ENCODE results near the gene CYP2S1. TPM values are rescaled to one million over a fixed set of nuclear protein-coding genes. Genes with fewer than 3 reads are reported as not detected.

Gene CYP2S1
- total RNA-seq, 2 donors from 2014 or later: 8.6 to 26.7 TPM

DNA sequence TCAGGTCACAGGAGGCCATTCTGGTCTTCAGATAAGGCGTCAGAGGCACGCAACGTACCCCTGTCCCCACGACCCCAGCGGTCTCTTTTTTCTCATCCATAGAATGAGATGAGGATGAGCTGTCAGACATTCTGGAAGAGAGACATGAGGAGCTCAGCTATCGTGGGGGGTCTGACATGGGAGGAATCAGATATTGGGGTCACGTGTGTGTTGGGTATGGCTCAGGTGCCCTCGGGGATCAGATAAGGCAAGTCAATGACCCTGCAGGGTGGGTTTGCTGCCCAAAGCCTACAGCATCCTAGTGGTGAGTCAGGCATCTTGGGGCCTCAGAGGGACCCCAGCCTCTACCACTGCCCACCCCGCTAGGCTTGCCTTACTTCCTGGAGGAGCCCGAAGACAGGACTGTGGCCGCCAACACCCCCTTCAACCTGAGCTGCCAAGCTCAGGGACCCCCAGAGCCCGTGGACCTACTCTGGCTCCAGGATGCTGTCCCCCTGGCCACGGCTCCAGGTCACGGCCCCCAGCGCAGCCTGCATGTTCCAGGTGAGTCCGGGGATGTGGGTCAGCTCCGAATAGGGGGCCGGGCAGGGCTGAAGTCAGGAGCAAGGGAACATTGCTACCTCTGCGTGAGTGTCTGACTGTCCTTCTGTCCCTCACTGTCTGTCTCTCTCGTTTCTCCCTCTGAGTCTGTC lies 28.6 kb downstream of the CYP2S1 start:
- no peak overlapping the region for H3K9ac ChIP-seq (ENCODE audit: extremely low read depth, low read length, poor library complexity, severe bottlenecking)
- H3K27ac Mint-ChIP-seq: peak overlapping the region; percentile 21

GRCh38 chr19:41222240-41222639 lies 29.2 kb downstream of the CYP2S1 start:
- H3K36me3 Mint-ChIP-seq (ENCODE audit: low read depth): peaks cover 7% of the 10 kb centered on the region
- TF ChIP-seq CTCF (conservative IDR thresholded peaks at IDR 0.05): no peak
- no peak overlapping the region for H3K27ac ChIP-seq (ENCODE audit: low read depth, low read length)
- no peaks in the 10 kb centered on the region for H3K36me3 ChIP-seq (ENCODE audit: control insufficient read depth, insufficient read depth, low read length)
- H3K9ac ChIP-seq (ENCODE audit: extremely low read depth, low read length, poor library complexity, severe bottlenecking): no peak overlapping the region
- peaks cover 29% of the 10 kb centered on the region for H3K27me3 Mint-ChIP-seq (ENCODE audit: insufficient read depth)
- H3K9me3 ChIP-seq (ENCODE audit: control insufficient read depth, low read length): no peaks in the 10 kb centered on the region
- H3K4me1 Mint-ChIP-seq: peaks cover 24% of the 10 kb centered on the region
- no peaks in the 10 kb centered on the region for H3K9me3 Mint-ChIP-seq
- H3K4me3 Mint-ChIP-seq: no peak overlapping the region
- DNase-seq: no peak
- H3K27me3 ChIP-seq (ENCODE audit: control insufficient read depth, insufficient read depth, low read length, poor library complexity, severe bottlenecking): no peaks in the 10 kb centered on the region
- no peaks in the 10 kb centered on the region for H3K4me1 ChIP-seq (ENCODE audit: control insufficient read depth, insufficient read depth, low read length)
- H3K27ac Mint-ChIP-seq: peak overlapping the region; percentile 21
- no peak overlapping the region for H3K4me3 ChIP-seq (ENCODE audit: low read length)
- WGBS, 2 experiments (ENCODE audit: insufficient coverage in 1 of 2, insufficient read length in 1 of 2): 79 to 95% methylated on average over 6 to 9 of the region's 10 CpGs

More for the DNA sequence above, 28.6 kb downstream of the CYP2S1 start:
- TF ChIP-seq CTCF (conservative IDR thresholded peaks at IDR 0.05): no peak
- Histone ChIP-seq H3K4me1 (ENCODE audit: control insufficient read depth, insufficient read depth, low read length) (no peaks in the 10 kb centered on the region), H3K27ac (ENCODE audit: low read depth, low read length) (no peak overlapping the region), H3K27me3 (ENCODE audit: control insufficient read depth, insufficient read depth, low read length, poor library complexity, severe bottlenecking) (no peaks in the 10 kb centered on the region), H3K9me3 (ENCODE audit: control insufficient read depth, low read length) (no peaks in the 10 kb centered on the region), H3K36me3 (ENCODE audit: control insufficient read depth, insufficient read depth, low read length) (no peaks in the 10 kb centered on the region), H3K4me3 (ENCODE audit: low read length) (no peak overlapping the region)
- Mint-ChIP-seq H3K36me3 (ENCODE audit: low read depth) (peaks cover 7% of the 10 kb centered on the region), H3K4me3 (no peak overlapping the region), H3K4me1 (peaks cover 24% of the 10 kb centered on the region), H3K9me3 (no peaks in the 10 kb centered on the region), H3K27me3 (ENCODE audit: insufficient read depth) (peaks cover 27% of the 10 kb centered on the region)
- no peak for DNase-seq
- 94 to 96% methylated on average over 20 of the region's 20 CpGs for WGBS, 2 experiments (ENCODE audit: insufficient coverage in 1 of 2, insufficient read length in 1 of 2)

GRCh38 chr19:41223431-41224234 lies 30.6 kb downstream of the CYP2S1 start:
- 80% methylated on average over 8 of the region's 8 CpGs; no CpG with 5 or more reads in 1 of the 2 experiments for WGBS, 2 experiments (ENCODE audit: insufficient coverage in 1 of 2, insufficient read length in 1 of 2)
- Histone ChIP-seq H3K27ac (ENCODE audit: low read depth, low read length) (peak overlapping the region; percentile 21), H3K27me3 (ENCODE audit: control insufficient read depth, insufficient read depth, low read length, poor library complexity, severe bottlenecking) (no peaks in the 10 kb centered on the region), H3K4me1 (ENCODE audit: control insufficient read depth, insufficient read depth, low read length) (no peaks in the 10 kb centered on the region), H3K36me3 (ENCODE audit: control insufficient read depth, insufficient read depth, low read length) (no peaks in the 10 kb centered on the region), H3K4me3 (ENCODE audit: low read length) (no peak overlapping the region), H3K9ac (ENCODE audit: extremely low read depth, low read length, poor library complexity, severe bottlenecking) (no peak overlapping the region), H3K9me3 (ENCODE audit: control insufficient read depth, low read length) (no peaks in the 10 kb centered on the region)
- peaks cover 22% of the 10 kb centered on the region for H3K4me1 Mint-ChIP-seq
- H3K27me3 Mint-ChIP-seq (ENCODE audit: insufficient read depth): peaks cover 26% of the 10 kb centered on the region
- peak; percentile 93 for DNase-seq
- H3K27ac Mint-ChIP-seq: peak overlapping the region; percentile 52
- no peak for TF ChIP-seq CTCF (conservative IDR thresholded peaks at IDR 0.05)
- H3K4me3 Mint-ChIP-seq: no peak overlapping the region
- H3K36me3 Mint-ChIP-seq (ENCODE audit: low read depth): peaks cover 7% of the 10 kb centered on the region
- H3K9me3 Mint-ChIP-seq: no peaks in the 10 kb centered on the region

All from endodermal cell (in vitro differentiated cells).